SIG-M5 (cell line): Measurements from ENCODE around the gene IGDCC3.
A peak's percentile ranks its signal among the peaks of the same experiment; 100 is the strongest.

Source experiments
- DNase-seq: peaks from one replicate; lab custom pipeline; 2025; lab: John Stamatoyannopoulos, UW

The IGDCC3 gene

GRCh38 chr15:65327651-65328393, 50.0 kb downstream of the IGDCC3 start:
- DNase-seq, result no peak

- no peak for DNase-seq
Observed at GRCh38 chr15:65326818-65327217, 51.0 kb downstream of the IGDCC3 start.

- DNase-seq, result no peak
Observed at GRCh38 chr15:65326117-65326526, 51.7 kb downstream of the IGDCC3 start.

GRCh38 chr15:65323071-65323511, 54.7 kb downstream of the IGDCC3 start:
- DNase-seq, result no peak

- no peak for DNase-seq
Observed at GRCh38 chr15:65318870-65319356, 58.9 kb downstream of the IGDCC3 start.

- DNase-seq, result no peak
Observed at GRCh38 chr15:65312400-65312916, 65.3 kb downstream of the IGDCC3 start.

GRCh38 chr15:65311760-65312159, 66.0 kb downstream of the IGDCC3 start:
- DNase-seq, result no peak

GRCh38 chr15:65310431-65311137, 67.2 kb downstream of the IGDCC3 start:
- DNase-seq, result no peak

- no peak for DNase-seq
Observed at GRCh38 chr15:65309882-65310418, 67.9 kb downstream of the IGDCC3 start.

GRCh38 chr15:65307978-65308377, 69.8 kb downstream of the IGDCC3 start:
- DNase-seq, result no peak

- no peak for DNase-seq
Observed at GRCh38 chr15:65306551-65306950, 71.3 kb downstream of the IGDCC3 start.

- DNase-seq, result no peak
Observed at GRCh38 chr15:65305776-65306175, 72.0 kb downstream of the IGDCC3 start.

GRCh38 chr15:65305150-65305758, 72.5 kb downstream of the IGDCC3 start:
- DNase-seq, result no peak

- DNase-seq, result peak; percentile 88
Observed at GRCh38 chr15:65304381-65305149, 73.2 kb downstream of the IGDCC3 start, which contains the start of gene RNU5B-1. RNU5B-1 (plus strand) TSS chr15:65304677.

GRCh38 chr15:65303687-65304380, 74.0 kb downstream of the IGDCC3 start:
- no peak for DNase-seq

GRCh38 chr15:65302061-65302460, 75.7 kb downstream of the IGDCC3 start:
- DNase-seq, result no peak

GRCh38 chr15:65300924-65301441, 76.8 kb downstream of the IGDCC3 start:
- no peak for DNase-seq

GRCh38 chr15:65298731-65299130, 79.1 kb downstream of the IGDCC3 start:
- no peak for DNase-seq

GRCh38 chr15:65292938-65293518, 84.8 kb downstream of the IGDCC3 start:
- no peak for DNase-seq

GRCh38 chr15:65290228-65290627, 87.6 kb downstream of the IGDCC3 start:
- DNase-seq, result no peak
